HG03469 (cell line): ENCODE data around the gene ZFYVE28.
"Not testable (repeated sequence)": the region's sequence is repeated elsewhere in the genome, so short reads cannot be mapped to it uniquely, and the experiment has no call there.

Experiments used
- ATAC-seq: cut with Tn5 transposase; IDR thresholded peaks from one replicate; pipeline ENCODE4 v1.9.1; 2021; ENCODE audit warnings: mild to moderate bottlenecking, moderate library complexity, moderate number of reproducible peaks; ENCODE audit not compliant: unreplicated experiment

ZFYVE28 gene

DNA sequence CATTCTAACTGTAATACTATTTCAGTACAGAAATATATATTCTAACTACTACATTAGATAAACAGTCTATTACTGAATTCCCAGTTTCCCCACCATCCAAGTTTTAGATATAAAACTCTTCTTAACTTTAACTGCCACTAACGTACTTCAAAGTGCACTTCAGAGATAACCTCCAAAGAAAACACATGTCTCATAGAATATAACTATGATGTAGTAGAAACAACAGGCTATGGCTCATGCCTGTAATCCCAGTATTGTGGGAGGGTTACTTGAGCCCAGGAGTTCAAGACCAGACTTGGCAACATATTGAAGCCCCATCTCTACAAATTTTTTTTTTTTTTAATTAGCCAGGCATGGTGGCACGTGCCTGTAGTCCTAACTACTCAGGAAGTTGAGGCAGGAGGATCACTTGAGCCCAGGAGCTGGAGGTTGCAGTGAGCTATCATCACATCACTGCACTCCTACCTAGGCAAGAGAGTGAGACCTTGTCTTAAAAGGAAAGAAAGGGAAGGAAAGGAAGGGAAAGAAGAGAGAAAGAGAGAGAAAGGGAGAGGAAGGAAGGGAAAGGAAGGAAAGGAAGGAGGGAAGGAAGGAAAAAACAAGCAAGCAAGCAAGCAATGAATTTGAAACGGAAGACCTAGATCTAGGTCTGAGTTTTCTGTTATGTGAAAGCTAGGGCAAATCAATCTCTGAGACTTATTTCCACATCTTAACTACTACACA, 181.3 kb downstream of the ZFYVE28 start:
- no peak for ATAC-seq

DNA sequence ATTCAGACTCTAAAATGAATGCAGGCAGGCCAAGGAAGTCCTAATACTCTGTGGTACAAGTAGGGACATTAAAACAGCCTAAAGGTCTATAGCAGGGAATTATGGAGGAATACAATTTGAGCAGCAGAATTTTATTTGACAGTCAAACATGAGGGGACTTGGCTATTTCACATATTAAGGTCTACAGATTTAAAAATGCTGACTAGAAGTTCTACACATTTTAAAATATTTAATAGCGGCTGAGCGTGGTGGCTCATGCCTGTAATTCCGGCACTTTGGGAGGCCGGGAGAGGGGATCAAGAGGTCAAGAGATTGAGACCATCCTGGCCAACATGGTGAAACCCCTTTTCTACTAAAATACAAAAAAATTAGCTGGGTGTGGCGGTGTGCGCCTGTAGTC, 187.4 kb downstream of the ZFYVE28 start:
- ATAC-seq, result no peak

DNA sequence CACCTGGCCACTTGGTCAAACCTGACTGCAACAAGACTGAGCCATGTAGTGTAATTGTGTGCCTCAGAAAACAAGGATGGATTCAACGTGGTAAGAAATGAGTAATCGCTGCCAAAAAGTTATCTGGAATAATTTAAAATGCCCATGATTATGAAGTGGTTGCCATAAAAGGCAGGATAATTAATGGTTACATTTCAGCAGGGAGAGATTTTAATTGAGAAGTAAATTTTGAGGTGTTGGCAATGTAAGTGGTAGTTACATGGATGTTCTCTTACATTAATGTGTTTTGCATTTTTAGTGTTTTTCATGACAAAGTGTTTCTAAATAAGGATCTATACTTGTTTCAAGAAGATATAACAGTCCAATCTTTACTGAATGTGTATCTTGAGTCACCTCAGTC, 192.2 kb downstream of the ZFYVE28 start:
- ATAC-seq, result no peak

DNA sequence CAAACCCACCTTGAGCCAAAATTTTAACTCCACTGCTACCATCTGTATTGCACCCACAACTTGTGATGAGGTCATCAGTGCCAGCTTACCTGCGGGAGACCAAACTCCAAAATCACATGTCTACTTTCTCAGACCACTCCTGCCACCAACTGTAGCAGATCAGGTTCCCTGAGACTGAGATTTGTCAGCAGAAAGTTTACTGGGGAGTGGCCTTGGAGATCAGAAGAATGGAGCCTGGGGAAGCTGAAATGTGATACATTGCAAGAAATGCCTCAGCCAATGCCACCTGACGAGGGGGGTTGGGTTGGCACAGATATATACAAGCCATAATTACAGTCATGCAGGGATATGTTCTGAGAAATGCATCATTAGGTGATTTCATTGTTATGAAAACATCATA, 195.6 kb downstream of the ZFYVE28 start:
- ATAC-seq, result no peak

DNA sequence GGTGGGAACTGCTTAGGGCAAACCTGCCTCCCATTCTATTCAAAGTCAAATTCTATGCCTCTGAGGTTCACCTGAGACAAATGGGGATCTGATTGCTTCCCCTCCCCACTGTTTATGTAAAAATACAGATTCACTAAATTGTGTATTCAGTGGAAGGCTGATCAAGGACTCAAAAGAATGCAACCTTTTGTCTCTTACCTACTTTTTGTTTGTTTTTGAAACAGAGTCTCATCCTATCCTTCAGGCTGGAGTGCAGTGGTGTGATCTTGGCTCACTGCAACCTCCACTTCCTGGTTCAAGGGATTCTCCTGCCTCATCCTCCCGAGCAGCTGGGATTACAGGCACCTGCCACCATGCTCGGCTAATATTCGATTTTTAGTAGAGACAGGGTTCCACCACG, 197.1 kb downstream of the ZFYVE28 start:
- not testable (repeated sequence) for ATAC-seq

DNA sequence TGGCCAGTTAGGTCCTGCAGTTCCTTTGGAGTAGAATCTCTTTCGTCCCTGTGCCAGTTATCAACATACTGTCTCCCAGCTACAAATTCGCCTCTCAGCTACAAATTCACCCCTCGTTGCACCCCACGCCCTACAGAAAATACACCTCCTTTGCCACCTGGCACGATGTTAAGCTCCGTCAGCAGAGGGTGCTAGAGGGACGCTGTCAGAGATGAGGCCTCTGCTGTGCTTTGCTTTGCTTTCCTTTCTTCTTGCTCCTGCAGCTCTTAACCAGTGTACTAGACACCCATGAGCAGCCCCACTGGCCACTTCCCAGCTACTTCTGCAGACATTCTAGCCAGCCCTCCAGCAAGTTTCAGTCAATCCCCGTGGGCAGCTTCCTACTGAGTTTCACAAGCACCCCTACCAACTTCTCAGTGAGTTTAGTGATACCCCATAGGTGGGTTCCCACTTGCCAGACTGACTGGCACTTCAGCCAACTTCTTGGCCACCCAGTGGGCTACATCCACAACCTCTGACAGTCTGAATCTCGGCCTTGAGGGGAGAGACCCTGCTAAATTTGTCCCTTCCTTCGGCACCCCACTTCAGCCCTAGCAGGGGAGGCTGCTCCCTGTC, 198.3 kb downstream of the ZFYVE28 start:
- ATAC-seq, result no peak
